ENCODE data around the gene TAAR5.
"Not testable (repeated sequence)": the region's sequence is repeated elsewhere in the genome, so short reads cannot be mapped to it uniquely, and the experiment has no call there.

Gene TAAR5

GRCh38 chr6:132589454-132589853 lies at the start of gene TAAR5:
TSS of gene TAAR5 (minus strand) at chr6:132589741. CDS start at chr6:132589686, 55 bp downstream.
- no peak for ATAC-seq (replicated peaks; ENCODE audit: extremely low read depth, poor library complexity, severe bottlenecking)
- Mint-ChIP-seq H3K4me3 (no peak within 1 kb of the TSS), H3K4me1 (no peaks in the 10 kb centered on the region)

GRCh38 chr6:132637135-132637534 lies 47.6 kb upstream of the TAAR5 start:
- H3K4me3 Mint-ChIP-seq; ATAC-seq (replicated peaks; ENCODE audit: extremely low read depth, poor library complexity, severe bottlenecking); H3K9me3 Mint-ChIP-seq; H3K4me1 Mint-ChIP-seq; H3K27ac Mint-ChIP-seq (ENCODE audit: low read depth); H3K36me3 Mint-ChIP-seq (ENCODE audit: insufficient read depth); DNase-seq (ENCODE audit: low spot score in 2 of 2): not testable (repeated sequence)
- H3K27me3 Mint-ChIP-seq = peaks cover 63% of the 10 kb centered on the region

More at GRCh38 chr6:132589454-132589853, at the start of gene TAAR5:
- Mint-ChIP-seq H3K36me3 (ENCODE audit: insufficient read depth) (no peaks in the 10 kb centered on the region), H3K27ac (ENCODE audit: low read depth) (no peak within 1 kb of the TSS), H3K27me3 (peaks cover 66% of the 10 kb centered on the region), H3K9me3 (no peaks in the 10 kb centered on the region)
- no peak for DNase-seq (ENCODE audit: low spot score in 2 of 2)

GRCh38 chr6:132635906-132636305 lies 46.4 kb upstream of the TAAR5 start:
- H3K4me3 Mint-ChIP-seq; H3K36me3 Mint-ChIP-seq (ENCODE audit: insufficient read depth); ATAC-seq (replicated peaks; ENCODE audit: extremely low read depth, poor library complexity, severe bottlenecking); H3K4me1 Mint-ChIP-seq; DNase-seq (ENCODE audit: low spot score in 2 of 2); H3K27ac Mint-ChIP-seq (ENCODE audit: low read depth); H3K9me3 Mint-ChIP-seq: not testable (repeated sequence)
- H3K27me3 Mint-ChIP-seq = peaks cover 68% of the 10 kb centered on the region

GRCh38 chr6:132635288-132635687 lies 45.7 kb upstream of the TAAR5 start:
- ATAC-seq (replicated peaks; ENCODE audit: extremely low read depth, poor library complexity, severe bottlenecking); H3K27ac Mint-ChIP-seq (ENCODE audit: low read depth); DNase-seq (ENCODE audit: low spot score in 2 of 2); H3K9me3 Mint-ChIP-seq; H3K4me1 Mint-ChIP-seq; H3K4me3 Mint-ChIP-seq; H3K36me3 Mint-ChIP-seq (ENCODE audit: insufficient read depth): not testable (repeated sequence)
- H3K27me3 Mint-ChIP-seq = peaks cover 74% of the 10 kb centered on the region

- peaks cover 76% of the 10 kb centered on the region for H3K27me3 Mint-ChIP-seq
- ATAC-seq (replicated peaks; ENCODE audit: extremely low read depth, poor library complexity, severe bottlenecking) = no peak
- no peaks in the 10 kb centered on the region for H3K36me3 Mint-ChIP-seq (ENCODE audit: insufficient read depth)
- H3K27ac Mint-ChIP-seq (ENCODE audit: low read depth) = no peak overlapping the region
- no peak for DNase-seq (ENCODE audit: low spot score in 2 of 2)
- H3K4me3 Mint-ChIP-seq = no peak overlapping the region
- H3K9me3 Mint-ChIP-seq = no peaks in the 10 kb centered on the region
- peaks cover 5% of the 10 kb centered on the region for H3K4me1 Mint-ChIP-seq
Measured at GRCh38 chr6:132634796-132635195, 45.3 kb upstream of the TAAR5 start.

GRCh38 chr6:132633362-132633761 lies 43.8 kb upstream of the TAAR5 start:
- Mint-ChIP-seq H3K4me1 (peaks cover 5% of the 10 kb centered on the region), H3K36me3 (ENCODE audit: insufficient read depth) (no peaks in the 10 kb centered on the region), H3K27ac (ENCODE audit: low read depth) (no peak overlapping the region), H3K27me3 (peaks cover 84% of the 10 kb centered on the region), H3K4me3 (no peak overlapping the region), H3K9me3 (peaks cover 2% of the 10 kb centered on the region)
- ATAC-seq (replicated peaks; ENCODE audit: extremely low read depth, poor library complexity, severe bottlenecking) (no peak), DNase-seq (ENCODE audit: low spot score in 2 of 2) (no peak)

GRCh38 chr6:132624175-132624574 lies 34.6 kb upstream of the TAAR5 start, which contains the start of gene TAAR2:
TSS of gene TAAR2 (minus strand) at chr6:132624275. CDS start at chr6:132624275, 0 bp downstream.
- ATAC-seq (replicated peaks; ENCODE audit: extremely low read depth, poor library complexity, severe bottlenecking) (no peak), DNase-seq (ENCODE audit: low spot score in 2 of 2) (no peak)
- H3K9me3 Mint-ChIP-seq = peaks cover 7% of the 10 kb centered on the region
- H3K4me1 Mint-ChIP-seq = no peaks in the 10 kb centered on the region
- H3K27me3 Mint-ChIP-seq = peaks cover 58% of the 10 kb centered on the region
- H3K4me3 Mint-ChIP-seq = no peak within 1 kb of the TSS
- H3K27ac Mint-ChIP-seq (ENCODE audit: low read depth) = no peak within 1 kb of the TSS
- H3K36me3 Mint-ChIP-seq (ENCODE audit: insufficient read depth) = peaks cover 2% of the 10 kb centered on the region

GRCh38 chr6:132623106-132623845 lies 33.7 kb upstream of the TAAR5 start:
- H3K27me3 Mint-ChIP-seq = peaks cover 49% of the 10 kb centered on the region
- H3K4me1 Mint-ChIP-seq = no peaks in the 10 kb centered on the region
- H3K4me3 Mint-ChIP-seq = no peak overlapping the region
- ATAC-seq (replicated peaks; ENCODE audit: extremely low read depth, poor library complexity, severe bottlenecking) = no peak
- H3K9me3 Mint-ChIP-seq = peaks cover 4% of the 10 kb centered on the region
- no peak for DNase-seq (ENCODE audit: low spot score in 2 of 2)
- H3K36me3 Mint-ChIP-seq (ENCODE audit: insufficient read depth) = peaks cover 2% of the 10 kb centered on the region
- H3K27ac Mint-ChIP-seq (ENCODE audit: low read depth) = no peak overlapping the region

- H3K36me3 Mint-ChIP-seq (ENCODE audit: insufficient read depth) = no peaks in the 10 kb centered on the region
- no peaks in the 10 kb centered on the region for H3K9me3 Mint-ChIP-seq
- no peaks in the 10 kb centered on the region for H3K27me3 Mint-ChIP-seq
- no peak overlapping the region for H3K4me3 Mint-ChIP-seq
- DNase-seq (ENCODE audit: low spot score in 2 of 2) = no peak
- no peak for ATAC-seq (replicated peaks; ENCODE audit: extremely low read depth, poor library complexity, severe bottlenecking)
- peaks cover 16% of the 10 kb centered on the region for H3K4me1 Mint-ChIP-seq
- H3K27ac Mint-ChIP-seq (ENCODE audit: low read depth) = no peak overlapping the region
Measured at GRCh38 chr6:132616677-132617076, 27.1 kb upstream of the TAAR5 start.

GRCh38 chr6:132614554-132614953 lies 25.0 kb upstream of the TAAR5 start:
- H3K36me3 Mint-ChIP-seq (ENCODE audit: insufficient read depth) = no peaks in the 10 kb centered on the region
- H3K27me3 Mint-ChIP-seq = no peaks in the 10 kb centered on the region
- ATAC-seq (replicated peaks; ENCODE audit: extremely low read depth, poor library complexity, severe bottlenecking) (peak; percentile 33), DNase-seq (ENCODE audit: low spot score in 2 of 2) (no peak)
- H3K4me1 Mint-ChIP-seq = peaks cover 16% of the 10 kb centered on the region
- H3K4me3 Mint-ChIP-seq = peak overlapping the region; percentile 74
- peak overlapping the region; percentile 56 for H3K27ac Mint-ChIP-seq (ENCODE audit: low read depth)
- H3K9me3 Mint-ChIP-seq = no peaks in the 10 kb centered on the region

GRCh38 chr6:132612449-132613108 lies 23.0 kb upstream of the TAAR5 start:
- peak; percentile 87 for ATAC-seq (replicated peaks; ENCODE audit: extremely low read depth, poor library complexity, severe bottlenecking)
- Mint-ChIP-seq H3K36me3 (ENCODE audit: insufficient read depth) (no peaks in the 10 kb centered on the region), H3K27ac (ENCODE audit: low read depth) (peak overlapping the region; percentile 27), H3K27me3 (no peaks in the 10 kb centered on the region), H3K4me1 (peaks cover 16% of the 10 kb centered on the region), H3K4me3 (no peak overlapping the region), H3K9me3 (no peaks in the 10 kb centered on the region)
- DNase-seq (ENCODE audit: low spot score in 2 of 2) = no peak

- no peaks in the 10 kb centered on the region for H3K27me3 Mint-ChIP-seq
- H3K4me3 Mint-ChIP-seq = no peak overlapping the region
- DNase-seq (ENCODE audit: low spot score in 2 of 2) (no peak), ATAC-seq (replicated peaks; ENCODE audit: extremely low read depth, poor library complexity, severe bottlenecking) (no peak)
- H3K4me1 Mint-ChIP-seq = peaks cover 16% of the 10 kb centered on the region
- no peaks in the 10 kb centered on the region for H3K9me3 Mint-ChIP-seq
- H3K36me3 Mint-ChIP-seq (ENCODE audit: insufficient read depth) = no peaks in the 10 kb centered on the region
- no peak overlapping the region for H3K27ac Mint-ChIP-seq (ENCODE audit: low read depth)
Measured at GRCh38 chr6:132611616-132612015, 22.1 kb upstream of the TAAR5 start.
